ENCODE results near the gene SOS1.

GRCh38 chr2:39156107-39156506 lies 35.3 kb upstream of the SOS1 start:
- TF ChIP-seq POLR2A (IDR thresholded peaks at IDR 0.05) (no peak), CTCF (IDR thresholded peaks at IDR 0.05) (no peak)

All from Peyer's patch (tissue), 4 donors.